Thymus (tissue), 11 donors: ENCODE measurements around the gene ZFX. TPM values are rescaled to one million over a fixed set of nuclear protein-coding genes. Genes with fewer than 3 reads are reported as not detected.

Experiments
- DNase-seq, 9 donors: peaks; one replicate each; pipeline ENCODE4 v3.0.0-alpha.2; 2013; ENCODE audit warnings: low spot score in 9 of 9, low read depth in 6 of 9, missing footprints in 1 of 9
- H3K27ac ChIP-seq, 2 donors: one replicate each; pipeline ENCODE4 v1.5.1; 2013; ENCODE audit warnings: control low read depth in 1 of 2, low read depth in 1 of 2, low read length in 1 of 2, mild to moderate bottlenecking in 1 of 2, moderate library complexity in 1 of 2
- H3K27me3 ChIP-seq, 2 donors: one replicate each; pipeline ENCODE4 v1.5.1; 2013; ENCODE audit warnings: low read length in 1 of 2; ENCODE audit not compliant: control insufficient read depth in 2 of 2, insufficient read depth in 1 of 2
- H3K36me3 ChIP-seq, 2 donors: one replicate each; pipeline ENCODE4 v1.5.1; 2013; ENCODE audit warnings: low read length in 1 of 2, mild to moderate bottlenecking in 1 of 2, moderate library complexity in 1 of 2; ENCODE audit not compliant: control insufficient read depth in 2 of 2, insufficient read depth in 2 of 2
- H3K4me1 ChIP-seq, 2 donors: one replicate each; pipeline ENCODE4 v1.5.1; 2013; ENCODE audit warnings: low read length in 2 of 2; ENCODE audit not compliant: control insufficient read depth in 2 of 2, insufficient read depth in 2 of 2
- H3K4me3 ChIP-seq, 2 donors: one replicate each; pipeline ENCODE4 v1.5.1; 2013; ENCODE audit warnings: low read length in 2 of 2, control low read depth in 1 of 2, mild to moderate bottlenecking in 1 of 2
- H3K9me3 ChIP-seq, 2 donors: one replicate each; pipeline ENCODE4 v1.5.1; 2013; ENCODE audit warnings: low read length in 1 of 2, mild to moderate bottlenecking in 1 of 2; ENCODE audit not compliant: control insufficient read depth in 2 of 2, insufficient read depth in 1 of 2
- WGBS: extraction: QIAGEN DNeasy Blood & Tissue Kit; methylation state at CpG from one replicate; pipeline ENCODE4 v1.1.7; 2013; 5-methylcytosine and 5-hydroxymethylcytosine counted together
- polyA plus RNA-seq: library from polyadenylated mRNA; stranded (reverse); fragments of 200-250 nt; gene quantifications from one replicate; pipeline ENCODE4 v1.2.3, GENCODE V29; 2013
- total RNA-seq: library from RNA; stranded (reverse); fragments of 120-200 nt; gene quantifications from one replicate; pipeline ENCODE4 v1.2.4, GENCODE V29; 2013
- donor health status: healthy.

ZFX gene
- total and polyA plus RNA-seq, 2 donors: 9.7 to 40.0 TPM

- H3K4me3 ChIP-seq: no peak overlapping the region
- no peaks in the 10 kb centered on the region for H3K27me3 ChIP-seq
- no peaks in the 10 kb centered on the region for H3K9me3 ChIP-seq
- 96% methylated on average over 4 of the region's 4 CpGs for WGBS
- peaks cover 0 to 7% of the 10 kb centered on the region in 2 donors for H3K36me3 ChIP-seq
- H3K4me1 ChIP-seq: peaks cover 0 to 16% of the 10 kb centered on the region in 2 donors
- DNase-seq: no peak
- H3K27ac ChIP-seq: no peak overlapping the region
Measured at GRCh38 chrX:24156177-24156576, 6.6 kb downstream of the ZFX start.

- H3K9me3 ChIP-seq: no peaks in the 10 kb centered on the region
- H3K4me1 ChIP-seq: no peaks in the 10 kb centered on the region
- no peaks in the 10 kb centered on the region for H3K27me3 ChIP-seq
- no peak overlapping the region for H3K27ac ChIP-seq
- H3K4me3 ChIP-seq: no peak overlapping the region
- DNase-seq: no peak
- H3K36me3 ChIP-seq: peaks cover 0 to 17% of the 10 kb centered on the region in 2 donors
- WGBS: 98% methylated on average over 4 of the region's 4 CpGs
Measured at GRCh38 chrX:24158881-24159280, 9.4 kb downstream of the ZFX start.

- H3K4me1 ChIP-seq: peaks cover 0 to 12% of the 10 kb centered on the region in 2 donors
- WGBS: 87% methylated on average over 2 of the region's 2 CpGs
- no peak for DNase-seq
Measured at GRCh38 chrX:24166078-24166477, 16.5 kb downstream of the ZFX start.

GRCh38 chrX:24167719-24168472 lies 18.4 kb downstream of the ZFX start:
- no peak for DNase-seq
- no peaks in the 10 kb centered on the region for H3K9me3 ChIP-seq
- peaks cover 0 to 13% of the 10 kb centered on the region in 2 donors for H3K36me3 ChIP-seq
- H3K27me3 ChIP-seq: no peaks in the 10 kb centered on the region
- peaks cover 0 to 12% of the 10 kb centered on the region in 2 donors for H3K4me1 ChIP-seq
- H3K4me3 ChIP-seq: no peak overlapping the region
- H3K27ac ChIP-seq: no peak overlapping the region

More at GRCh38 chrX:24166078-24166477, 16.5 kb downstream of the ZFX start:
- H3K27ac ChIP-seq: no peak overlapping the region
- no peak overlapping the region for H3K4me3 ChIP-seq
- peaks cover 0 to 20% of the 10 kb centered on the region in 2 donors for H3K36me3 ChIP-seq
- H3K9me3 ChIP-seq: no peaks in the 10 kb centered on the region
- H3K27me3 ChIP-seq: no peaks in the 10 kb centered on the region

- DNase-seq: no peak
- no peak overlapping the region for H3K4me3 ChIP-seq
- peaks cover 0 to 12% of the 10 kb centered on the region in 2 donors for H3K4me1 ChIP-seq
Measured at GRCh38 chrX:24168807-24169206, 19.3 kb downstream of the ZFX start.

GRCh38 chrX:24169211-24169610 lies 19.7 kb downstream of the ZFX start:
- H3K4me1 ChIP-seq: peaks cover 0 to 12% of the 10 kb centered on the region in 2 donors
- no peaks in the 10 kb centered on the region for H3K27me3 ChIP-seq

More at GRCh38 chrX:24168807-24169206, 19.3 kb downstream of the ZFX start:
- Histone ChIP-seq H3K9me3 (no peaks in the 10 kb centered on the region), H3K27ac (no peak overlapping the region), H3K36me3 (peaks cover 4 to 21% of the 10 kb centered on the region in 2 donors), H3K27me3 (no peaks in the 10 kb centered on the region)
- WGBS: 91% methylated on average over 5 of the region's 5 CpGs

GRCh38 chrX:24173115-24173847 lies 23.8 kb downstream of the ZFX start:
- WGBS: 97% methylated on average over 11 of the region's 11 CpGs
- H3K36me3 ChIP-seq: peaks cover 10 to 37% of the 10 kb centered on the region in 2 donors

More at GRCh38 chrX:24169211-24169610, 19.7 kb downstream of the ZFX start:
- peaks cover 4 to 20% of the 10 kb centered on the region in 2 donors for H3K36me3 ChIP-seq
- no peak for DNase-seq
- H3K4me3 ChIP-seq: no peak overlapping the region
- no peaks in the 10 kb centered on the region for H3K9me3 ChIP-seq
- 80% methylated on average over 3 of the region's 3 CpGs for WGBS
- peak overlapping the region in 1 of 2 donors; percentile 36 for H3K27ac ChIP-seq

GRCh38 chrX:24175276-24175675 lies 25.7 kb downstream of the ZFX start:
- no peaks in the 10 kb centered on the region for H3K9me3 ChIP-seq
- no peaks in the 10 kb centered on the region for H3K4me1 ChIP-seq
- no peak overlapping the region for H3K27ac ChIP-seq
- DNase-seq: no peak
- 100% methylated on average over 1 of the region's 1 CpG for WGBS
- H3K27me3 ChIP-seq: no peaks in the 10 kb centered on the region
- peaks cover 16 to 49% of the 10 kb centered on the region in 2 donors for H3K36me3 ChIP-seq
- no peak overlapping the region for H3K4me3 ChIP-seq

More at GRCh38 chrX:24173115-24173847, 23.8 kb downstream of the ZFX start:
- Histone ChIP-seq H3K4me3 (no peak overlapping the region), H3K4me1 (peaks cover 0 to 12% of the 10 kb centered on the region in 2 donors), H3K9me3 (no peaks in the 10 kb centered on the region), H3K27ac (no peak overlapping the region), H3K27me3 (no peaks in the 10 kb centered on the region)
- DNase-seq: no peak

- no peak overlapping the region for H3K4me3 ChIP-seq
- H3K27ac ChIP-seq: no peak overlapping the region
- no peaks in the 10 kb centered on the region for H3K9me3 ChIP-seq
- no peak for DNase-seq
- 99% methylated on average over 8 of the region's 8 CpGs for WGBS
- H3K4me1 ChIP-seq: no peaks in the 10 kb centered on the region
- peaks cover 15 to 50% of the 10 kb centered on the region in 2 donors for H3K36me3 ChIP-seq
- H3K27me3 ChIP-seq: no peaks in the 10 kb centered on the region
Measured at GRCh38 chrX:24178441-24178840, 28.9 kb downstream of the ZFX start.
